GM18861 (cell line): ENCODE results near the gene ANKRD13B.

Source experiments
- ATAC-seq: cut with Tn5 transposase; IDR thresholded peaks from one replicate; pipeline ENCODE4 v1.9.1; 2021; ENCODE audit not compliant: unreplicated experiment

The ANKRD13B gene

GRCh38 chr17:29568331-29569244, 24.3 kb upstream of the ANKRD13B start, which contains the start of gene TP53I13:
TSS of gene TP53I13 (plus strand) at chr17:29568701. CDS start at chr17:29568759, 58 bp downstream.
- peak; percentile 38 for ATAC-seq

DNA sequence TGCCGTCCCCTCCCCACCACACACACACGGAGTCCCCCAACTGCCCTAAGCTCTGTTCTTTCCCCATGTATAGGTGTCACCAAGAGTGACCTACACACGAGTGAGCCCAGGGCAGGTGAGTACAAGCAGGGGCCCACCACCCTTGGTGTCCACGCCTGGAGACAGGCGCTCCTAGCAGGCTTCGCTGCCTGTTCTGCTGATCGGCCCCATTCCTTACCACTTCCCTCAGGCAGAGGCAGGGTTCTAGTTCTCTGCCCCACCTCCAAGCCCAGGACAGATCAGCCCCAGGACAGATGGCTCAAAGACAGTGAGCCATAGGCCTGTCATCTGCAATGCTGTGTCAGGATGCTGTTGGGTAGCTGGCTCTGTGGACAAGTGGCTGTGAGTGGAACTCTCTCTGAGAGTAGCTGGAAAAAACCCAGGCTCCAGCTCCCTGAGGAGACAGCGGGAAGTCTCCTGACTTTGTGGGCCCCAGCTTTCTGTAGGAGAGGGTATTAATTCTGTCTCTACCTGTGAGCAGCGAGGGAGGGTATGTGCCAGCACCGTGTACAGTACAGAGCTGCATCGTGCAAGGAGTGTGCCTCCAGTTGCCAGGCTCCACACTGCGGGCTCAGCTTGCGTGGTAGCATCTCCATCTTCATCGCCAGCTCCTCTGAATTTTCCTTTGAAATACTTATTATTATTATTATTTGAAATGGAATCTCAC, 23.5 kb upstream of the ANKRD13B start:
- no peak for ATAC-seq

DNA sequence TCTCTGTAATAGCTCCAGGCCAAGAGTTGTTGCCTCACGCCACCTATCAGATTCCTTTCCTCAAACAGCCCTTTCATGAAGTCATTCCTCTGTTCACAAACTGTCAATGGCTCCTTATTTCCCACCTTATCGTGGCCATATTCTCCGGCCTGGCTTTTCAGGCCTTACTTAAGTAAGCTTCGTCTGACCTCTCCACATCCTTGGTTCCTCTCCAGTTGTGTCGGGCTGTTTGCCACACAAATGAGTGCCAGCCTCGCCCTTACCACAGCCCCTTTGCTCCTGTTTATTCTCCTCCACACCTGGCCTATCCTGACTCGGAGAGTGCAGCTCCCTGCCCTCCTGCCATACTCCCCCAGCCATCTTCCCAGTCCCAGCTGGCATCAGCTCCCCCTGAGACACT, 22.4 kb upstream of the ANKRD13B start:
- ATAC-seq, result no peak

- ATAC-seq, result no peak
Observed at GRCh38 chr17:29571486-29571882, 21.4 kb upstream of the ANKRD13B start.

DNA sequence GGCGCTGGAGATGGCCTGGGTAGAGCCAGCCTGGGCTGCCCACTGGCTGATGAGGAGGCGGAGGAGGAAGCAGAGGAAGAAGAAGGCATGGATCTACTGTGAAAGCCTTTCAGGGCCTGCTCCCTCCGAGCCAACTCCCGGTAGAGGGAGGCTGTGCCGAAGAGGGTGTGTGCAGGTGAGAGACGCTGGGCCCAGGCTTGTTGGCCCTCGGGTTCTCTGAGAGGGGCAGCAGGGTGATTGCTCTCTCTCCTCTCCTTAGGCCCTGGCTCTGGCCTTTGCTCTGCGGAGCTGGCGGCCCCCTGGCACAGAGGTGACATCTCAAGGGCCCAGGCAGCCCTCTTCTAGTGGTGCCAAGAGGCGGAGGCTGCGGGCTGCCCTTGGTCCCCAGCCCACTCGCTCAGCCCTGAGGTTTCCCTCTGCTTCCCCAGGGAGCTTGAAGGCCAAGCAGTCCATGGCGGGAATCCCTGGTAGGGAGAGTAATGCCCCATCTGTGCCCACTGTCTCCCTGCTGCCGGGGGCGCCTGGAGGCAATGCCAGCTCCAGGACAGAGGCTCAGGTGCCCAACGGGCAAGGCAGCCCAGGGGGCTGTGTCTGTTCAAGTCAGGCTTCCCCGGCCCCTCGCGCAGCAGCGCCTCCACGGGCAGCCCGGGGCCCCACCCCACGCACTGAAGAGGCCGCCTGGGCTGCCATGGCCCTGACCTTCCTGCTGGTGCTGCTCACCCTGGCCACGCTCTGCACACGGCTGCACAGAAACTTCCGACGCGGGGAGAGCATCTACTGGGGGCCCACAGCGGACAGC, 20.9 kb upstream of the ANKRD13B start:
- no peak for ATAC-seq

DNA sequence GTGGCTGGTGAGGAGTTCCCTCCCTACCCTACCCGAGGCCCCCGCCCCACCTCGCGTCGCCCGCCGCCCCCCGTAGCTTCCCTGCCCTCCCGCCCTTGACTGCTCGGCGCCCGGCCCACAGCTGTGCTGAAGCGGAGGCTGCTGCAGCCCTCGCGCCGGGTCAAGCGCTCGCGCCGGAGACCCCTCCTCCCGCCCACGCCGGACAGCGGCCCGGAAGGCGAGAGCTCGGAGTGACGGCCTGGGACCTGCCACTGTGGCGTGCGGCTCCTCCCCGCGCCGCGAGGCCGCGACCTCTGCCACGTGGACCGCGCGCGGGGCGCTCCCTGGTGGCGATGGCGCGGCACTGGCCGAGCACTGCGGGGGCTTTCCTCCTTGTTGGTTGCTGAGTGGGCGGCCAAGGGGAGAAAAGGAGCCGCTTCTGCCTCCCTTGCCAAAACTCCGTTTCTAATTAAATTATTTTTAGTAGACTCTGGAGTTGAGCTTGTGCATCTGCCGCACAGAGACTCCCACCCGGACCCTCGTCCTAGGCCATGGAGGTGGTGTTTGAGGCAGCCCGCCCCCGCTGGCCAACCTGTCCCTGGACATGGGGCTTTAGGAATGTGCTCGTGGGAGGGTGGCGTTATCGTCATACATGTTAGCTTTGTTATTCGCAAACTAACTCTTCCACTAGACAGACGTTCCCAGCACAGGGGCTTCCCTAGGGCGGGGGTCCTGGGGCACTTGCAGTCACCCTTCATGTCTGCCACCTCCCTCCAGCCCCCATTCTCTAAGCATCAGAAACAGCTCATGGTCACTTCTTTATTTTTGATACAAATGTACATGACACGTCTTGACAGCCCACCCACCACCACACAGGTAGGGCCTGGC, 20.0 kb upstream of the ANKRD13B start:
- ATAC-seq, result no peak

- ATAC-seq, result no peak
Observed at GRCh38 chr17:29573558-29573869, 19.4 kb upstream of the ANKRD13B start.

- no peak for ATAC-seq
Observed at GRCh38 chr17:29573871-29574731, 18.8 kb upstream of the ANKRD13B start.

- ATAC-seq, result no peak
Observed at GRCh38 chr17:29574732-29575510, 18.0 kb upstream of the ANKRD13B start.

DNA sequence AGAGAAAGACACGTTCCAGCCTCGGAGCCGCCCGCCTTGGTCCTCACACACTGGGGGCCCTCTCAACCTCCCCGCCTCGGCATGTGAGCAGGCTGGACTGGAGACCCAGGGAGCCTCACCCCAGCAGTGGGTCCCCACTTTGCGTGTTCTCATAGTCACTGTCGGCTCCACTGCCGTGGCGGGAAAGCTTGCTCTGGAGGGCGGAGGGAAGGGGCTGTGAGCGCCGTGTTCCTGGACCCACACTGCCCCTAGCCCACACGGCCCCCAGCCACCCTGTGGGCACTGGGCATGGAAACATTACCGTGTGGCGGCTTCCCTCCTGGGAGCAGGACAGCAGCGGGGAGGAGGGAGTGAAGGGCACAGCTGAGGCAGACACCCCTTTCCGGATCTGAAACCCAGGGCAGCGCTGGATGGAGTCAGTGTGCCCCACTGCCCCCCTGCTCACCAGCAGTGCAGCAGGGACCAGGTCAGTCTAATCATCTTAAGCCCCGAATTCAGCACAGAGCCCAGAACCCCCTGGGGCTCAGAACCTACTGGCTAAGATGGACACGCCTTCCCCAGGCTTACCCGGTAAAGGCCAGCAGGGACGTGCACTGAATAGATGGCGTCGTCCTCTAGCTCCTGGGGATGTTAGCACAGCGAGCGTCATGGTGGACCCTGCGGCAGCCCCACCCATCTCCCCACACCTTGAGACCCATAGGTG, 17.3 kb upstream of the ANKRD13B start:
- no peak for ATAC-seq

GRCh38 chr17:29576214-29577000, 16.5 kb upstream of the ANKRD13B start:
- no peak for ATAC-seq

DNA sequence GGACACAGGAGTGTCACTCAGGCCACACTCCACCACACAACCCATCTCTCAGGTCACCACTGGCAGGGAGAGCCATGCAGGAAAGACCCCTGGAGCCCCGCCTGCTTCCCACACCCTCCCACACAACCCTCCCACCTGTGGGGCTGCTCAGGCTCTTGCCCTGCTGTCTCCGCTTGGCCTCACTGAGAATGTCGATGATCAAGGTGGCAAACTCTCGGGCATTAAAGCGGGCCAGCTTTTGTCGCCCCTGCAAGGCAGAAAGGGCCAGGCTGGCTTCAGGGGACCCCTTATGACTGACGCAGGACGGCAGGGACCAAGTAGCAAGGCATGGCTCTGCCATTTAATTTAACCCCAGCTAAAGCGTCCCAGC, 15.9 kb upstream of the ANKRD13B start:
- no peak for ATAC-seq

DNA sequence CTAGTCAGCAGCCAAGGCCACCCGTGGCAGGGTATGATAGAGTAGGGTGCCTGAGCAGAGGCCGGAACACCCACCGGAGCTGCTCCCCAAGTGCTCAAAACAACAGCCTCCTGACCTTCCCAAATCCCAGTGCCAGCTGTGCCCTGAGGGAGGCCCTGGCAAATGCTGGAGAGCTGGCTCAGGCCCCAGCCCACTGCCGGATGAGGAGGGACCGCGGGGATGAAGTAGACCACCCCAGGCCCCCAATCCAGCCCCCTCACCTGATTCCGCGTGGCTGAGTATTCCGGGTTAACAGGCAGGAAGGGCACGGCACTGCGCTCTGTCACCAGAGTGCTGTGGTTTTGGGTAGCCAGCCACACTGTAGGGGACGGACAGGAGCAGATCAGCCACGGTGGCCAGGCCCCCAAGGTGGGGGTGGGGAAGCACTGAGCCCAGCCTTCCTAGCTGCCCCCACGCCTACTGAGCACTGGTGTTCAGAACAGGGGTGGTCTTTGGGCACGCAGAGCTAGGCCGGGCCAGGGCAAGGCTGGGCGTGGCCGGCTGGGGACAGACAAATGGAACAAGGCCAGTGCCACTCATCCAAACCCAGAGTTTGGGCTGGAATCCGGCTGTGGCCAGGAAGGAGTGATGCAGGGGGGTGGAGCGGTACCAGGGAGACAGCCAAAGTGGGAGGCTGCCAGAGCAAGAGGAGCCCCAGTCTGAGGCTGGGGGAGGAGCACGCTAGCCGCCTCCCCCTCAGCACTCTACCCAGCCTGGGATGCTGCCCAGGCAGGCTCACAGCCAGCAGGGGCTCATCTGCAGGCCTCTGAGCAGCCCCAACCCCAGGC, 15.3 kb upstream of the ANKRD13B start:
- no peak for ATAC-seq

DNA sequence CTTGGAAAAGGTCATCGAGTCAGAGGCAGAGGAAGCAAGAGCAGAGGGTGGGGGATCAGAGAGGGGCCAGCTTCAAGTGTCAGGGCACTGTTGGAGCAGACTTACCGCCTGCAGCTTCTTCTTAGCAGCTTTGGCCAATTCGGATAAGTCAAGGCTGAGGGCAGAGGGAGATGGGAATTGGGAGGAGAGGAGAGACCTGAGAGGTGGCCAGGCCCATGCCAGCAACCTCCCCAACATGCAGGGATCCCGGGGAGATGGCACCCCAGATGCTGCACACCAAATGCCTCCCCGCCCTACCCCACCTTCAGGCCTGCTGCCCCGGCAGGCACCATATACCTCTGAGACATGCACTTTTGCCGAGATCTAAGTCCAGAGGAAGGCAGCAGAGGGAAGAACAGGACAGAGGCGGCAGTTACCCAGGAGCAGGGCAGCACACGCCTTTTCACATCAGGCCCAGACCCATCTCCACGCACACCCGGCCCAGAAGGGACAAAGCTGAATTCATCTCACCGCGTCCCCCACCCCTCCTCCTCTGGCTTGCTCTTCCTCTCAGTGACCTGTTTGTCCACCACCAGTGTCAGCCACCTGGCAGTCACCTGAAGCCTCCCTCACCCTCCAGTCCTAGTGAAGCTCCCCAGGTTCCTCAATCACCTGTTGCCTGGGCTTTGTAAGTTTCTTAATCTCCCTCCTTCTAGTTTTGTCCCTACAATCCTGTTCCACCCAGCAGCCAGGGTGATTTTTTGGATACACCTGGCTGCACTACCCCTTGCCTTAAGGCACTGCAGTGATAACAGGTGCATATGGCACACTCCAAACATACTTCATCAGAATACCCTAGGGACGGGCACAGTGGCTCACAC, 14.1 kb upstream of the ANKRD13B start:
- no peak for ATAC-seq

- ATAC-seq, result peak; percentile 76
Observed at GRCh38 chr17:29579866-29580771, 12.8 kb upstream of the ANKRD13B start.
